Esophagus (tissue), 2 donors: ENCODE data around the gene COL1A2. TPM values are rescaled to one million over a fixed set of nuclear protein-coding genes. Genes with fewer than 3 reads are reported as not detected.

Experiments
- H3K27ac ChIP-seq, 2 donors: one replicate each; pipeline ENCODE4 v1.5.1; 2013; ENCODE audit warnings: low read depth in 2 of 2, mild to moderate bottlenecking in 2 of 2, inconsistent platforms in 1 of 2, low read length in 1 of 2, moderate library complexity in 1 of 2
- H3K27me3 ChIP-seq, 2 donors: one replicate each; pipeline ENCODE4 v1.6.1; 2013; ENCODE audit warnings: low read length in 2 of 2, control low read depth in 1 of 2, mild to moderate bottlenecking in 1 of 2; ENCODE audit not compliant: insufficient read depth in 2 of 2, control insufficient read depth in 1 of 2
- H3K36me3 ChIP-seq, 2 donors: one replicate each; pipeline ENCODE4 v1.6.1; 2013; ENCODE audit warnings: low read length in 1 of 2; ENCODE audit not compliant: control insufficient read depth in 2 of 2, insufficient read depth in 2 of 2
- H3K4me1 ChIP-seq, 2 donors: one replicate each; pipeline ENCODE4 v1.6.1; 2013; ENCODE audit warnings: low read length in 1 of 2; ENCODE audit not compliant: control insufficient read depth in 2 of 2, insufficient read depth in 2 of 2
- H3K4me3 ChIP-seq, 2 donors: one replicate each; pipeline ENCODE4 v1.5.1; 2013; ENCODE audit warnings: low read length in 2 of 2, mild to moderate bottlenecking in 2 of 2, low read depth in 1 of 2, moderate library complexity in 1 of 2
- H3K9me3 ChIP-seq, 2 donors: one replicate each; pipeline ENCODE4 v1.6.1; 2013; ENCODE audit warnings: mild to moderate bottlenecking in 2 of 2, low read depth in 1 of 2, low read length in 1 of 2, moderate library complexity in 1 of 2; ENCODE audit not compliant: control insufficient read depth in 2 of 2, insufficient read depth in 1 of 2
- WGBS, 2 donors: extraction: QIAGEN DNeasy Blood & Tissue Kit; methylation state at CpG; one replicate each; pipeline ENCODE4 v1.1.7; 2013; 5-methylcytosine and 5-hydroxymethylcytosine counted together
- polyA plus RNA-seq, 2 donors: library from polyadenylated mRNA; stranded (reverse); fragments of 200-250 nt; gene quantifications; one replicate each; pipeline ENCODE4 v1.2.3, GENCODE V29; 2013
- donor health status: healthy with polysubstance abuse.
- donor health status: Bipolar disorder and iron deficiency.

COL1A2 gene
- polyA plus RNA-seq, result 10 to 100 TPM; 13.4 to 26.4 TPM

GRCh38 chr7:94394437-94395140, at the start of gene COL1A2:
Gene COL1A2, plus strand, starts transcription at chr7:94394895. Its CDS starts 137 bp downstream, at chr7:94395032.
- no peaks in the 10 kb centered on the region for H3K4me1 ChIP-seq
- peak within 1 kb of the TSS; percentile 80 to 88 for H3K27ac ChIP-seq
- WGBS, 2 donors, result 3 to 5% methylated on average over 32 of the region's 32 CpGs

DNA sequence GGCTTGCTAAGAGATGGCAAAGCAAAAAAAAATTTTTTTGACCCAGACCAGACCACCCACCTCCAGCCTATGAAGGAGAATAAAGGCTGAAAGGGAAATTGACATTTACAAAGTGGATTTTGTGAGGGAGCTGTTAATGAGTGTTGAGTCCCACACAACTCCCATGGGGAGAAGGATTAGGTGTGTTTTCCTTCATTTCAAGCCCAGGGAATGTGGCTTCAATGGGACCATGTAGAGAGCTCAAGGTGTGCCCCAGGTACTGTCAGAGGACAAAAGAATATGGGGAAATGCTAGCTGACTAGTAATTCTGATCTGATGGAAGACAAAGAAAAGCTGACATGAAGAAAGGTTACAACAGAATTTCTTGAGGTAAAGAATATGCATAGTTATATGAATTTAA, 48.8 kb upstream of the COL1A2 start:
- Histone ChIP-seq H3K9me3 (no peaks in the 10 kb centered on the region), H3K27me3 (no peaks in the 10 kb centered on the region), H3K4me1 (no peaks in the 10 kb centered on the region), H3K4me3 (no peak overlapping the region), H3K27ac (no peak overlapping the region), H3K36me3 (no peaks in the 10 kb centered on the region)

More at GRCh38 chr7:94394437-94395140, at the start of gene COL1A2:
- Histone ChIP-seq H3K36me3 (no peaks in the 10 kb centered on the region), H3K9me3 (no peaks in the 10 kb centered on the region), H3K4me3 (peak within 1 kb of the TSS; percentile 46), H3K27me3 (no peaks in the 10 kb centered on the region)

DNA sequence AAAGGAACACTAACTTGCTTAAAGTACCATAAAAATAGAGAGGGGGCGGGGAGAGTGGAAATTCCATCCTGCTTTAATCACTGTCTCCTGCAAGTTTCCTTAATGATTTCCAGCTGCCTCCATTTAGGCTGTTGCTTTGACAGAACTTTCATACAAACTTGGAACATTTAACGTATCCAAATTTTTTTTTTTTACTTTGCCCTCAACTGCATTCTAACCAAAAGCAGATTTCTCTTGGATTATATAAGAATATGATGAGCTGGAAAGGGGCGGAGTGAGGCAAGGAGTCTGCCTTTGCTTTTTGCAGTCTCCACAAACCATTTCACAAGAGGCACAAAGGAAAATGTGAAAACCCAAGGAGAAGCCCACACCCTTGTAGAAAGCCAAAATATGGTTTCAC, 46.6 kb upstream of the COL1A2 start:
- H3K27ac ChIP-seq, result peak overlapping the region in 1 of 2 donors; percentile 25
- H3K4me1 ChIP-seq, result no peaks in the 10 kb centered on the region
- no peaks in the 10 kb centered on the region for H3K36me3 ChIP-seq
- no peak overlapping the region for H3K4me3 ChIP-seq
- WGBS, 2 donors, result 55 to 59% methylated on average over 3 of the region's 3 CpGs
- H3K27me3 ChIP-seq, result no peaks in the 10 kb centered on the region
- H3K9me3 ChIP-seq, result no peaks in the 10 kb centered on the region

DNA sequence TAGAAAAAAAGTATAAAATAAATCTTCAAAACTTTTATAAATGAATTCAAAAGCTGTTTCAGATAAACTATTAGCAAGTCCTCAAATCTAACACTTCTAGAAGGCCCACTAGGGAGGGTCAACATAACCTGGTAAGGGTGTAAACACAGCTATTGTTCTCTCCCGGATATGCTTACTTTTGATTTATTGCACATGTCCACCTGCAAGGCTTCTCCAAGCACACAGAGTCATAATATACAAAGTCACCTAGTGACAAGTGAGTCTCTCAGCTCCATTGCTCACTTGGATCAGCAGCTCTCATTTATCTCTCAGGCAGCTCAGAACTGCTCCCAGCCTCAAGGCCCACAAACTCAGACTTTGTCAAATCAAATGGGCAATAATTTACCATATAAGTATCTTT, 44.0 kb upstream of the COL1A2 start:
- no peak overlapping the region for H3K27ac ChIP-seq
- no peak overlapping the region for H3K4me3 ChIP-seq
- no peaks in the 10 kb centered on the region for H3K36me3 ChIP-seq
- no peaks in the 10 kb centered on the region for H3K4me1 ChIP-seq
- WGBS, 2 donors, result 49% methylated on average over 1 of the region's 1 CpG
- H3K27me3 ChIP-seq, result no peaks in the 10 kb centered on the region
- H3K9me3 ChIP-seq, result no peaks in the 10 kb centered on the region

DNA sequence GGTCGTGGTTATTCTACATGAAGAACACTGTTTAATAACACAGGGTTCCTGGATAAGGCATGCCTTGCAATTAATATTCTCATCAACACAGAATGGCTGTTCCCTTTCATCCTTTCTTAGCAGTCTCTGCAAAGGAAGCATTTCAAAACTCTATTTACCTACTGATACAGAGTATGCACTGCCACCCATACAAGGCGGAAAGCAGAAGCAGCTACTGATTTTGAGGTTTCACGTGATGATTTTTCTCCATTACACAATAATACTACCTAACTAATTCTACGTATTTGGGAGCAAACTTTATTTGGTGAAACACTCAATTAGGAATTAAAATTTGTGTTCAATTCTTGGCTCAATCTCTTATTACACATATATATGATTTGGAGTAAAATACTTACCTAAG, 43.0 kb upstream of the COL1A2 start:
- no peaks in the 10 kb centered on the region for H3K27me3 ChIP-seq
- no peak overlapping the region for H3K4me3 ChIP-seq
- H3K9me3 ChIP-seq, result no peaks in the 10 kb centered on the region
- WGBS, 2 donors, result 59 to 63% methylated on average over 4 of the region's 4 CpGs
- no peaks in the 10 kb centered on the region for H3K4me1 ChIP-seq
- H3K36me3 ChIP-seq, result no peaks in the 10 kb centered on the region
- no peak overlapping the region for H3K27ac ChIP-seq

DNA sequence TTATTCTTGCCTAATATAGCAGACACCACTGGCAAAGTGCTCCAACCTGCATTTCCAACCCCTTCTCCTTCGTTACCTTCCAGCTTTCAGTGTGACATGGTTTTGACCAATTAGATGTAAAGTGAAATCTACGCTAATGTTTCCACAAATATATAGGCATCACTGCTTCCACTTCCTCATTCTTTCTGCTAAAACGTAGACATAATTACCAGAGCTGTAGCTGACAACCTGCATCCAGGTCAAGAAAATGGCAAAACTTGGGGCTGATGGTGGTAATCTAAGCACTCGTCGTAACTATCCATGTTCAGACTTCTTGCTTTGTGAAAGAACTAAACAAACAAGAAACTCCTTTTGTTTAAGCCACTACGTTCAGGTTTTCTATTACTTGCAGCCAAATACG, 41.8 kb upstream of the COL1A2 start:
- Histone ChIP-seq H3K4me1 (no peaks in the 10 kb centered on the region), H3K9me3 (no peaks in the 10 kb centered on the region), H3K27ac (no peak overlapping the region), H3K36me3 (no peaks in the 10 kb centered on the region), H3K4me3 (no peak overlapping the region), H3K27me3 (no peaks in the 10 kb centered on the region)
- 48 to 56% methylated on average over 7 of the region's 7 CpGs for WGBS, 2 donors

DNA sequence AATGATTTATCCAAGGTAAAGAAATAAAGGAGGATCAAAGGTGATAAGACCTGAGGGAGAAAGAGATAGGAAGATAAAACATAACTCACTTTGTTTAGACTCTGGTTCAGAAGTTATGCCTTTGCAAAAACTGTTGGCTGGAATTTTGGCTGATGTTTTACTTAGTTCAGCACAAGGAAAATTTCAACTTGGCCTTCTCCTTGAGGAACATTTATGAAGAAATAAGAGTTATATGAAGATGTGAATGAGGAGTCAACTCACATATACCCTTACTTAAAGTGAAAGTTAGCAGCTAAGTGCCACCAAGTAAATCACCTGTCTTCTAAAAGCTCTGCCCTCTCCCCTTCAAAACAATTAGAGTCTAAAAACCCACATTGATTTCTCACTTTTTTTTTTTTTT, 39.7 kb upstream of the COL1A2 start:
- no peak overlapping the region for H3K27ac ChIP-seq
- no peak overlapping the region for H3K4me3 ChIP-seq
- no peaks in the 10 kb centered on the region for H3K27me3 ChIP-seq
- no peaks in the 10 kb centered on the region for H3K4me1 ChIP-seq
- H3K36me3 ChIP-seq, result no peaks in the 10 kb centered on the region
- H3K9me3 ChIP-seq, result no peaks in the 10 kb centered on the region

GRCh38 chr7:94355454-94355853, 39.2 kb upstream of the COL1A2 start:
- Histone ChIP-seq H3K4me1 (no peaks in the 10 kb centered on the region), H3K27ac (peak overlapping the region in 1 of 2 donors; percentile 67), H3K9me3 (no peaks in the 10 kb centered on the region), H3K4me3 (no peak overlapping the region), H3K36me3 (no peaks in the 10 kb centered on the region), H3K27me3 (no peaks in the 10 kb centered on the region)
- 69 to 70% methylated on average over 7 of the region's 7 CpGs for WGBS, 2 donors

- Histone ChIP-seq H3K4me3 (no peak overlapping the region), H3K4me1 (no peaks in the 10 kb centered on the region), H3K9me3 (no peaks in the 10 kb centered on the region), H3K36me3 (no peaks in the 10 kb centered on the region), H3K27ac (no peak overlapping the region), H3K27me3 (no peaks in the 10 kb centered on the region)
- 86% methylated on average over 3 of the region's 3 CpGs for WGBS, 2 donors
These were observed 37.6 kb upstream of the COL1A2 start for GRCh38 chr7:94357076-94357475.

DNA sequence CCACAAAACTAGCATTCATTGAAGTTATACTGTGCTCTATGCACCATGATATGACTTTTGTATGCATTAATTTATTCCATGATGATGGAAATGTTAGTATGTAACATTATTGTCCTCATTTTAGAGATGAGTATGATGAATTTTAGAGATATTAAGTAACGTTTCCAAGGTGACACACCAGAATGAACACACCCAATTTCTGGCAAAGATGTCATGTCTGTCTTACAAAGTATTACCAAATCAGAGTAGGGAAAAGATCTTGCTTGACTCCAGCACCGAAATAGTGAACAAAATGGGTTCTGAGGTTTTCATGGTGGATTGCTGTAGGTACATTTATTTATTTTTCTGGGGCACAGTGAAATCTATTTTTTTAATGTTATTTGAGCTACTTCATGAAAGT, 33.8 kb upstream of the COL1A2 start:
- Histone ChIP-seq H3K27ac (no peak overlapping the region), H3K36me3 (no peaks in the 10 kb centered on the region), H3K27me3 (no peaks in the 10 kb centered on the region), H3K9me3 (no peaks in the 10 kb centered on the region), H3K4me1 (no peaks in the 10 kb centered on the region), H3K4me3 (no peak overlapping the region)
- WGBS, 2 donors, result 65 to 74% methylated on average over 2 of the region's 2 CpGs
